B cell (primary cell): ENCODE results near the gene MFRP.

Experiments used
- CTCF ChIP-seq: fragments of 200-600 bp; IDR thresholded peaks from one replicate; pipeline ENCODE4 v1.8.0; 2022; ENCODE audit warnings: antibody characterized with exemption, mild to moderate bottlenecking
- EZH2 ChIP-seq: IDR thresholded peaks from 2 replicates; pipeline ENCODE4 v1.6.1; 2012; ENCODE audit warnings: borderline replicate concordance, low read depth, mild to moderate bottlenecking, moderate library complexity, low read length; ENCODE audit not compliant: insufficient read depth, poor library complexity, severe bottlenecking

- TF ChIP-seq CTCF (no peak), EZH2 (no peak)
Measured at GRCh38 chr11:119344291-119345010, 2.1 kb downstream of the MFRP start.
